H1 (cell line): ENCODE measurements around the gene SLMAP. TPM values are rescaled to one million over a fixed set of nuclear protein-coding genes. Genes with fewer than 3 reads are reported as not detected.

Experiments used
- CTCF ChIA-PET: fragments of 300-600 bp; sonication (Branson Sonifier 250); formaldehyde crosslinking; loops from one replicate; lab custom pipeline; 2021; ENCODE audit not compliant: partially characterized antibody; lab: Charles Lee
- POLR2A ChIA-PET: fragments of 300-600 bp; sonication (Branson Sonifier 250); formaldehyde crosslinking; loops from one replicate; lab custom pipeline; 2021; ENCODE audit warnings: inconsistent platforms; ENCODE audit not compliant: partially characterized antibody; lab: Charles Lee
- DNase-seq, 2 experiments: peaks; one replicate each; pipeline versions ENCODE4 v3.0.0 to v3.0.0-alpha.2; 2010 to 2022; ENCODE audit warnings: low spot score in 2 of 2, low read depth in 1 of 2, mixed read lengths in 1 of 2
- FAIRE-seq: peaks from 2 replicates; lab custom pipeline; 2011; peaks lifted over from hg19 to GRCh38; lab: Jason Lieb, UNC
- H2AFZ ChIP-seq: 2 replicates; pipeline ENCODE4 v1.8.1; 2012; ENCODE audit warnings: low read length, inconsistent platforms
- H2AK5ac ChIP-seq: 2 replicates; pipeline ENCODE4 v1.6.1; 2013; ENCODE audit warnings: low read depth, low read length
- H2BK120ac ChIP-seq: replicated peaks from 2 replicates; pipeline ENCODE3; 2013; ENCODE audit warnings: low read depth, low read length, inconsistent platforms
- H2BK12ac ChIP-seq: 2 replicates; pipeline ENCODE4 v1.6.1; 2013; ENCODE audit warnings: low read depth, low read length
- H2BK15ac ChIP-seq: 2 replicates; pipeline ENCODE4 v1.6.1; 2013; ENCODE audit warnings: low read length
- H2BK20ac ChIP-seq: 2 replicates; pipeline ENCODE4 v1.6.1; 2013; ENCODE audit warnings: low read length
- H2BK5ac ChIP-seq: 2 replicates; pipeline ENCODE4 v1.6.1; 2013; ENCODE audit warnings: low read depth, low read length
- H3K14ac ChIP-seq: 2 replicates; pipeline ENCODE4 v1.6.1; 2013; ENCODE audit warnings: inconsistent platforms; ENCODE audit not compliant: insufficient read length
- H3K18ac ChIP-seq: 2 replicates; pipeline ENCODE4 v1.6.1; 2013; ENCODE audit warnings: low read length; ENCODE audit errors: extremely low read depth
- H3K23ac ChIP-seq: 2 replicates; pipeline ENCODE4 v1.6.1; 2013; ENCODE audit warnings: inconsistent platforms; ENCODE audit not compliant: insufficient read length
- H3K23me2 ChIP-seq: 2 replicates; pipeline ENCODE4 v1.6.1; 2013; ENCODE audit warnings: low read depth, low read length
- H3K27ac ChIP-seq: 2 replicates; pipeline ENCODE4 v1.6.1; 2011; ENCODE audit warnings: low read depth, low read length, inconsistent platforms
- H3K27me3 ChIP-seq, 4 experiments: replicated peaks in 1 of 4; 1 replicate in 1 of 4; 2 replicates in 3 of 4; pipeline versions ENCODE4 v1.6.1 to v1.8.1; 2011 to 2013; ENCODE audit warnings: low read length in 3 of 4, mild to moderate bottlenecking in 3 of 4, inconsistent platforms in 2 of 4, mixed read lengths in 2 of 4, moderate library complexity in 1 of 4; ENCODE audit not compliant: control insufficient read depth in 3 of 4, insufficient read depth in 3 of 4; ENCODE audit errors: extremely low read depth in 1 of 4
- H3K36me3 ChIP-seq, 4 experiments: 2 replicates each; pipeline versions ENCODE4 v1.6.1 to v1.8.1; 2011 to 2013; ENCODE audit warnings: mild to moderate bottlenecking in 4 of 4, low read length in 3 of 4, moderate library complexity in 2 of 4, control low read depth in 1 of 4, inconsistent platforms in 1 of 4; ENCODE audit not compliant: insufficient read depth in 4 of 4, control insufficient read depth in 2 of 4
- H3K4ac ChIP-seq: replicated peaks from 2 replicates; pipeline ENCODE3; 2013; ENCODE audit warnings: low read length, low read depth, mixed read lengths, inconsistent platforms; ENCODE audit not compliant: insufficient read length
- H3K4me1 ChIP-seq, 4 experiments: replicated peaks in 1 of 4; 1 replicate in 1 of 4; 2 replicates in 3 of 4; pipeline versions ENCODE4 v1.6.1 to v1.8.1; 2011 to 2013; ENCODE audit warnings: low read length in 3 of 4, inconsistent platforms in 2 of 4, mixed read lengths in 1 of 4; ENCODE audit not compliant: insufficient read depth in 4 of 4, control insufficient read depth in 3 of 4
- H3K4me2 ChIP-seq, 2 experiments: 2 replicates each; pipeline versions ENCODE4 v1.6.1 to v1.8.1; 2011 to 2013; ENCODE audit warnings: low read depth in 2 of 2, low read length in 2 of 2, control low read depth in 1 of 2, inconsistent platforms in 1 of 2, mild to moderate bottlenecking in 1 of 2; ENCODE audit not compliant: insufficient read depth in 1 of 2
- H3K4me3 ChIP-seq, 4 experiments: fragments of 200-600, 300-600 bp in 1 of 4; sonication (generic), shearing (Covaris generic), sonication (Bioruptor Twin) in 1 of 4; 2 replicates each; pipeline versions ENCODE4 v1.5.1 to v1.8.1; 2011 to 2016; ENCODE audit warnings: low read length in 4 of 4, low read depth in 3 of 4, control low read depth in 2 of 4, inconsistent platforms in 2 of 4, mild to moderate bottlenecking in 2 of 4, mixed read lengths in 1 of 4, moderate library complexity in 1 of 4; ENCODE audit not compliant: insufficient read depth in 2 of 4; ENCODE audit errors: extremely low read depth in 1 of 4
- H3K56ac ChIP-seq: replicated peaks from 2 replicates; pipeline ENCODE3; 2013; ENCODE audit warnings: low read depth, mild to moderate bottlenecking, mixed read lengths, low read length, inconsistent platforms; ENCODE audit not compliant: insufficient read length
- H3K79me1 ChIP-seq: 2 replicates; pipeline ENCODE4 v1.6.1; 2013; ENCODE audit warnings: low read depth, low read length, control low read depth
- H3K79me2 ChIP-seq, 2 experiments: 2 replicates each; pipeline versions ENCODE4 v1.6.1 to v1.8.1; 2012 to 2013; ENCODE audit warnings: low read length in 2 of 2, mild to moderate bottlenecking in 2 of 2, inconsistent platforms in 1 of 2; ENCODE audit not compliant: insufficient read depth in 2 of 2, control insufficient read depth in 1 of 2
- H3K9ac ChIP-seq, 4 experiments: replicated peaks in 1 of 4; 1 replicate in 1 of 4; 2 replicates in 3 of 4; pipeline versions ENCODE4 v1.6.1 to v1.8.1; 2011 to 2013; ENCODE audit warnings: low read depth in 3 of 4, low read length in 3 of 4, control low read depth in 2 of 4, mild to moderate bottlenecking in 2 of 4, moderate library complexity in 2 of 4, inconsistent platforms in 1 of 4; ENCODE audit errors: extremely low read depth in 1 of 4
- H3K9me3 ChIP-seq, 2 experiments: 2 replicates each; pipeline versions ENCODE4 v1.6.1 to v1.8.1; 2012 to 2013; ENCODE audit warnings: mild to moderate bottlenecking in 2 of 2, moderate library complexity in 2 of 2, control low read depth in 1 of 2, inconsistent platforms in 1 of 2, low read depth in 1 of 2, low read length in 1 of 2, mixed read lengths in 1 of 2; ENCODE audit not compliant: insufficient read depth in 2 of 2
- H4K20me1 ChIP-seq, 2 experiments: replicated peaks in 1 of 2; 2 replicates each; pipeline versions ENCODE3 to v1.8.1; 2011 to 2013; ENCODE audit warnings: inconsistent platforms in 2 of 2, low read length in 2 of 2, mild to moderate bottlenecking in 1 of 2; ENCODE audit not compliant: insufficient read depth in 2 of 2, control insufficient read depth in 1 of 2
- H4K5ac ChIP-seq: 2 replicates; pipeline ENCODE4 v1.6.1; 2013; ENCODE audit warnings: low read length, low read depth, mixed read lengths, inconsistent platforms; ENCODE audit not compliant: insufficient read length
- H4K8ac ChIP-seq: 2 replicates; pipeline ENCODE4 v1.8.0; 2013; ENCODE audit warnings: mild to moderate bottlenecking, moderate library complexity, low read length, inconsistent platforms; ENCODE audit not compliant: insufficient read depth; ENCODE audit errors: extremely low read depth
- H4K91ac ChIP-seq: replicated peaks from 2 replicates; pipeline ENCODE3; 2013; ENCODE audit warnings: low read length, mixed read lengths, inconsistent platforms; ENCODE audit not compliant: insufficient read length
- ASH2L ChIP-seq: fragments of 200-600, 300-600 bp; sonication (generic); IDR thresholded peaks from one replicate; pipeline ENCODE4 v1.7.1; 2017; ENCODE audit warnings: low read length
- WGBS, 2 experiments: shearing (Covaris generic) in 1 of 2; methylation state at CpG; one replicate each; pipeline versions ENCODE4 v1.1.6 to v1.1.7; 2013 to 2015; ENCODE audit warnings: low lambda C conversion rate in 2 of 2, mixed read lengths in 2 of 2, inconsistent platforms in 1 of 2, low coverage in 1 of 2, missing lambda C conversion rate in 1 of 2; ENCODE audit not compliant: insufficient replicate concordance in 2 of 2, insufficient coverage in 1 of 2, insufficient read length in 1 of 2; ENCODE audit errors: extremely low coverage in 1 of 2, missing lambda C conversion rate in 1 of 2; 5-methylcytosine and 5-hydroxymethylcytosine counted together
- polyA plus RNA-seq, 7 experiments: library from polyadenylated mRNA; depleted of rRNA in 3 of 7; stranded (reverse) in 5 of 7; unstranded in 2 of 7; fragments of >200 nt in 5 of 7; fragments of 200-250 nt in 2 of 7; gene quantifications; 1 replicate in 5 of 7; 2 replicates in 1 of 7; 4 replicates in 1 of 7; pipeline versions ENCODE4 v1.2.1 to v1.2.3, GENCODE V29; 2011 to 2013; ENCODE audit warnings: missing spikeins in 2 of 7, mixed read lengths in 2 of 7
- total RNA-seq: library from RNA; stranded (reverse); fragmentation: NEBNext Ultra II Directional; extraction: Animal tissue kit (Norgen Biotek cat#: 25700); gene quantifications from 2 replicates; pipeline ENCODE4 v1.2.1, GENCODE V29; 2021

Gene SLMAP
- total and polyA plus RNA-seq, 2 of the 8 experiments (the other 6 are each of a cell fraction or from before 2014, with no cell fraction given), result 13.6 to 70.4 TPM

GRCh38 chr3:57706462-57706861 lies 49.6 kb upstream of the SLMAP start:
- Histone ChIP-seq H3K9me3 (no peaks in the 10 kb centered on the region), H3K36me3 (no peaks in the 10 kb centered on the region), H4K91ac (no peak overlapping the region), H4K5ac (no peak overlapping the region), H3K56ac (no peak overlapping the region), H3K79me1 (no peaks in the 10 kb centered on the region), H2AK5ac (no peak overlapping the region), H3K23me2 (no peaks in the 10 kb centered on the region), H2BK12ac (no peak overlapping the region), H2BK5ac (no peak overlapping the region), H3K9ac (no peak overlapping the region), H3K23ac (no peak overlapping the region), H3K4me1 (no peaks in the 10 kb centered on the region), H2AFZ (no peak overlapping the region), H3K14ac (no peak overlapping the region), H2BK20ac (no peak overlapping the region), H4K20me1 (no peaks in the 10 kb centered on the region), H3K79me2 (no peaks in the 10 kb centered on the region), H3K4ac (no peak overlapping the region), H3K4me3 (no peak overlapping the region), H3K18ac (no peak overlapping the region), H3K27me3 (no peaks in the 10 kb centered on the region), H3K27ac (no peak overlapping the region), H3K4me2 (no peak overlapping the region), H4K8ac (no peak overlapping the region), H2BK120ac (no peak overlapping the region), H2BK15ac (no peak overlapping the region)
- FAIRE-seq, result no peak
- no peak for DNase-seq
- ChIA-PET POLR2A (interaction anchor here (1.5 to 2.1 kb wide), 2 partner anchors 11 to 14 kb away, joined by 3 to 8 read pairs; partner anchors contain the start of gene DENND6A), CTCF (no interaction called here)
- 85% methylated on average over 3 of the region's 3 CpGs; no CpG with 5 or more reads in 1 of the 2 experiments for WGBS, 2 experiments
- no peak for TF ChIP-seq ASH2L
